Adrenal gland (tissue), 5 donors: ENCODE data around the gene TMEM191B.
"Not testable (repeated sequence)": the region's sequence is repeated elsewhere in the genome, so short reads cannot be mapped to it uniquely, and the experiment has no call there.

Experiments used
- CTCF ChIP-seq, 6 experiments: fragments of 450-650 bp in 4 of 6; fragments of 200-600 bp in 2 of 6; sonication (generic) in 1 of 6; IDR thresholded peaks; 1 replicate in 5 of 6; 2 replicates in 1 of 6; pipeline versions ENCODE4 v1.5.1 to v1.8.0; 2016 to 2021; ENCODE audit warnings: antibody characterized with exemption in 6 of 6, mild to moderate bottlenecking in 2 of 6, moderate library complexity in 1 of 6
- POLR2A ChIP-seq, 2 donors: fragments of 450-650 bp; IDR thresholded peaks; one replicate each; pipeline ENCODE4 v1.6.1; 2017; ENCODE audit warnings: antibody characterized with exemption in 2 of 2, mild to moderate bottlenecking in 2 of 2, moderate library complexity in 1 of 2
- donor health status: DM: no; HTN: no; CAD: no.

DNA sequence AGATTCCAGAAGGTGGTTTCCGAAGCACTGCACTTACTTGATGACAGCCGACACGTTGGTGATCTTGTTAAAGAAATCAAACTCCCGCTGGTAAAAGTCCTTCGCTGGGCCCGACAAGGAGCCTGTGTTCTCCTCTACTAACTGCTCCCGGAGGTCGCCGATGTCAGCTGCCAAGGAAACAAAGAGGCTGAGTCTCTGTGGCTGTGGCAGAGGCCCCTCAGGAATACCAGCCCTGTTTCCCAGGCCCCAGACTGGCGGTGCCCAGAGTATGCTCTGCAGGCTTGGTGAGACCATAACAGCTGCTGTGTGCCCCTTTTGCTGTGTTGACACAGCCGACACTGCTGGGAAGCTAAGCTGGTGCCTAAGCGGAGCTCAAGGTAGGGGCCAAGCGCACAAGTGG lies 17.0 kb downstream of the TMEM191B start:
- not testable (repeated sequence) for TF ChIP-seq POLR2A, CTCF (IDR thresholded peaks at IDR 0.05)
